Stimulated activated CD8-positive, alpha-beta memory T cell treated with anti-CD3 and anti-CD28 coated beads, Interleukin-2, amount 100 ng/mL, for 48 hours (primary cell): ENCODE results near the gene FOXK2.

Experiments used
- DNase-seq, 2 donors: peaks; one replicate each; pipeline ENCODE4 v3.0.0-alpha.2; 2020; ENCODE audit warnings: low read depth in 2 of 2

FOXK2 gene

GRCh38 chr17:82639628-82640027 lies 120.1 kb downstream of the FOXK2 start:
- DNase-seq: no peak

DNA sequence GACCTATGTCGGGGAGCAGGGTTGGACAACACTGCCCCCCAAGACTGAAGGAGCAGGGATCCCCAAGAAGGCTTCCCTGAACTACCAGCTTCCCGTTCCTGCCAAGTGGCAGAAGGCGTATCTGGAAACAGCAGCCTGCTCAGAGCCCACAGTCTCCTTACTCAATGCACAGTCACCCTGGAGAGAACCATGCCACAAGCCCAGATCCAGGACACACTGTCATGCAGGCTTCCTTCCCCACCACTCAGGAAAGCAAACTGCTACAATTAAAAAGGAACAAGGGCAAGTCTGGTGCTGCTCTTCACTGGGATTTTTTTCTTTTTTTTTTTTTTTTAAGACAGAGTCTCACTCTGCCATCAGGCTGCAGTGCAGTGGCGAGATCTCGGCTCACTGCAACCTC lies 120.5 kb downstream of the FOXK2 start:
- DNase-seq: no peak

DNA sequence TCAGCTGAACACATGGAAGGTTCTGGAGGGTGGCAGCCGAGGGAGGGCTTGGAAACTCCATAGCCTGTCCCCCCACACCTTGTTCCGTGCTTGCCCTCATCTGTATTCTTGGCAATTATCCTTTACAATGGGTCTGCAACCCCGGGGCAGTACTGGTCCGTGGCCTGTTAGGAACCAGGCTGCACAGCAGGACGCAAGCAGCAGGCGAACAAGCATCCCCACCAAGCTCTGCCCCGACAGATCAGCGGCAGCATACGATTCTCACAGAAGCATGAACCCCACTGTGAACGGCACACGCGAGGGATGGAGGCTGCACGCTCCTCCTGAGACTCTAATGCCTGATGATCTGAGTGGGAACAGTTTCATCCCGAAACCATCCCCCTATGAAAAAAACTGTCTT lies 122.5 kb downstream of the FOXK2 start:
- no peak for DNase-seq

GRCh38 chr17:82644148-82644547 lies 124.6 kb downstream of the FOXK2 start:
- no peak for DNase-seq

GRCh38 chr17:82645516-82645915 lies 126.0 kb downstream of the FOXK2 start:
- no peak for DNase-seq

DNA sequence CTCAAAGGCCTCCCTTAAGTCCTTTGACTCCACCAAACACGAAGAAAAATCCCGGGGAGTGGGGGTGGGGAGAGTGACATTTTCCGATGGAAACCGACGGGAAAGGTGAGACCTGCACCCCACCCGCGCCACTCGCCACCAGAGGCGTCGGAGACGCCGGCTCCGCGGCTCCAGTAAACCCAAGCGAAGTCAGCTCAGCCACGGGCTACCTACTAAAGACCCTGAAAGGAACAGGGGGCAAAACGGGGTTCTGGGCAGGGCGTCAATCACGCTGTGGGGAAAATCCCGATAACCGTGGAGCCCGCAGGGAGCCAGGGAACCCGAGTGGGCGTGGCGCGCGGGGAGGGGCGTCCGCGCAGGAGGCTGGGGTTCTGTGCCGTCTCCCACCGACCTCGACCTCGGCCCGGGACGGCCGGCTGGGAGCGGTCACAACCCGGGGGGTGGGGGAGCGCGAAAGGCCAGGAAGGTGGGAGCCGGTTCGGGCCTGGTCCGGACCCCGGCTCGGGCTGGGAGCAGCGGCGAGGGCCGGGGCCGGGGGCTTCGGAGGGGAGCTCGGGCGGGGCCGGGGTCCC lies 128.1 kb downstream of the FOXK2 start:
- peak; percentile 30 to 37 for DNase-seq

- peak; percentile 88 to 89 for DNase-seq
These were observed 128.7 kb downstream of the FOXK2 start, which contains the start of gene WDR45B for GRCh38 chr17:82648165-82648668. WDR45B (minus strand) TSS chr17:82648444; CDS start chr17:82648340, 104 bp downstream.

- no peak for DNase-seq
These were observed 129.3 kb downstream of the FOXK2 start for GRCh38 chr17:82648742-82649331.

- no peak for DNase-seq
These were observed 130.1 kb downstream of the FOXK2 start for GRCh38 chr17:82649501-82650261.

DNA sequence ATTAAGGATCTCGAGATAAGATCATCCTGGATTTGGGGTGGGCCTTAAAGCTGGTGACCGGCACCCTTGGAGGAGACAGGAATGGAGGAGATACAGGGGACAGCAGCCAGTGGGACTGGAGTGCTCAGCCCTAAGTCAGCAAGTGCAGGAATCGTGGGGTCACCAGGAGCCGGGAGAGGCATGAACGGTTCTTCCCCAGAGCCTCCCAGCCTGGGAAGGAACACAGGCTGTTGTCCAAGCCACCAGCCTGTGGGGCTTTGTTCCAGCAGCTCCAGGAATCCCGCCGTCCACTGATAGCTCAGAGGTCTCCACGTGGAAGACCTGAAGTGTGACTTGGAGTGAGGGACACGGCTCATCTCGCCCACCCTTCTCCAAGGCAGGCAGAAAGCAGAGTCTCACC lies 131.2 kb downstream of the FOXK2 start:
- DNase-seq: no peak

DNA sequence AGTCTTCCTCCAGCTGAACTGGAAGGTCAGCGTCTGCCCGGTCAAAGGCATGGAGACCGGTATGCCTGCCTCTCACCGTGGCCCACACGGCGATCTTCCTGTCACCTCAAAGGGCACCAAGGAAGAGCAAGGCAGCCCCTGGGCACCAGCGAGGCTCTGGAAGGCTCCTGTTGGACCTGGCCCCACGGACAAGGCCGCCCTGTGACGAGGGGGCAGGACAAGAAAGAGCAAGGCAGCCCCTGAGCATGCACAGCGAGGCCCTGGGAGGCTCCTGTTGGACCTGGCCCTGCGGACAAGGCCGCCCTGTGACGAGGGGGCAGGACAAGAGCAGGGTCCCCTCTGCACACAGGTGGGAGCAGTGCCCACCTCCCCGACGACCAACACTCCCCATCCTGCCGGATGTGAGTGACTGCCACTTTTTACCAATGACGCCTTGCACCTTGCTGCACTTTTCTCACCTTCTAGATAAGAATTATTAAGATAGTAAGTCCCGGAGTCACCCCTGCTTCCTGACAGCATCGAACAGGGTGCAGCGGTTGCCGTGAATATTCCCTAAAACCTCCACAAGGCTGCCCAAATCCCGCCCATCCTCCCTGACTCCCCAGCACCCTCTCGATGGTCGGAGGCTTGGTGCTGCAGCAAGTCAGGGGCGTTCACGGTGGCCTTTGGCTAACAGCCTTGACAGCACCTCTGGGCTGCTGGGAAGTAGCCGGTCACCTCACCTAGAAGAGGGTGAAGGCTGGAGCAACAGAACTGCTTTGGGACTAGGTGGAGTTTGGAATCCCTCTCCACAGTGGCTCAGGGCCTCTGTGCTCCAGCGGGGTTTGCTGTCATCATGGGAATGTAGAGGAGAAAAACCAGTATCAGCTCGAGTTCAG lies 134.4 kb downstream of the FOXK2 start:
- no peak for DNase-seq
